ENCODE results near the gene KIAA0513.

Gene KIAA0513, protein sequence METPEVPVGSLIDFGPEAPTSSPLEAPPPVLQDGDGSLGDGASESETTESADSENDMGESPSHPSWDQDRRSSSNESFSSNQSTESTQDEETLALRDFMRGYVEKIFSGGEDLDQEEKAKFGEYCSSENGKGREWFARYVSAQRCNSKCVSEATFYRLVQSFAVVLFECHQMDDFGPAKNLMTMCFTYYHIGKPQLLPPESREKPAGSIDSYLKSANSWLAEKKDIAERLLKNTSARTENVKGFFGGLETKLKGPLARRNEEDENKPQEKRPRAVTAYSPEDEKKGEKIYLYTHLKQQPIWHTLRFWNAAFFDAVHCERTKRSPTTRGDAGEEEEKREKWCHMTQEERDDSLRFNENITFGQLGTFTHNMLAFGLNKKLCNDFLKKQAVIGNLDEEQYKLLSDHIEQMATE

DNA sequence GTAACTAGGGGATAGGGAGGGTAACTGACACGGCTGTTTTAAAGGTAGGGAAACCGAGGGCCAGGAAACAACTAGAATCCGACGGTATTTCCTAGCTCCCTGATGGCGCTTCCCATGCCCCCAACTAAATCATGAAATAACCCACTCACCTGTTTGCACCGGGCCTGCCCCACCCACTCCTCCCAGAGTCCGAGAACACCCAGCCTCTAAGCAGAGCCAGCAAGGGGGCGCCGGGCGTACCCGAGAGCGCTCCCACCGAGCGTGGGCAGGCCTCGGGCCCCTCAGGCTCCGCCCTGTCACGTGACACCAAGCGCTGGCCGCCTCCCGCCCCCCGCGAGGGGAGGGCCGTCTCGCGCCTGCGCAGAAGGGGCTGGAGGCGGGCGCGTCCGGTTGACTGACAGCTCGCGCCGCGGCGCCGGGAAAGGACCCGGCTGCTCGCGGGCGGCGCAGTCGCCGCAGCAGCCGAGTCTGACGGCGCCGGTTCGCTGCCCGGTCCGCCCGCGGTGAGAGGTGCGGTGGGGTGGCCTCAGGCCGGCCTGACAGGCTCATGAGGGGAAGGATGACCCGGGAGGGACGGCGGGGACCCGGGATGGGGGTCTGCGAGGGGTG lies at the start of gene KIAA0513:
Gene KIAA0513 (plus strand): TSS at position 447 of the 609 bp plus-strand sequence. CDS start 39,277 bp downstream, outside the sequence.
- in situ Hi-C loops (cut with MboI; ENCODE audit: low sequenced_read_pairs), result no loop called here

DNA sequence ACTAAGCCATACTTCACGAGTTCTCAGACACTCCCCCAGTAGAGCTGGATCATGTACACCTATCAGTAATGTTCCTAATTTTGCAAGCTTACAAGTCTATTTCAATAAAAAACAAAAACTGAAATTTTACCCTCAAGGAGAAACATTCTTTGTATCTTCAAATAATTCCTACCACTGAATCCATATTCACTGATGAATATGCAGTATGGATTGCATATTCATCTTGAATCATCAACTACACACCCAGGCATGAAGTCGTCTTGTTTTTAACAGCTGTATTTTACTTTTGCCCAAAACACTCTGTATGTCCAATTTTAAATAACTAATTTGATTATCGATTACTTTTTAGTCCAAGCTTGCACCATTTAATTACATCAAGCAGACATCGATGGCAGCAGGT lies 48.1 kb upstream of the KIAA0513 start:
- in situ Hi-C loops (cut with MboI; ENCODE audit: low sequenced_read_pairs), result no loop called here

DNA sequence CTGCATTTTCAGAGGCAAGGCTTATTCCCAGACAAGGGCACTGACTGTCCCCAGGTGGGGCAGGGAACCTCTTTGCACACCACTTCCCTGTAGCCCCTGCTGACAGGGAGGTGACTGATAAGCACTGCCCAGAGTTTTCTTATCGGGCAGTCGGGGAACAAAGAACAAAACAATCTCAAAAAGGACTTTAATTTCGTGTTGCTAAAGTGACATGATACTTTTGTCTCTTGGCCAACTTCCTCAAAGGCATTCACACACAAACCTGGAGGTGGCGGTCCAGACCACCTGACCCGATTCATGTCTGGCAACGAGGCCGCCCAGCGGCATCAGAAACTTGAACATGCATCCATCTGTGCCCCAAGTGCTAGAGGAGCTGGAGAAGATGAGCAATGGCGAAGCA lies 45.2 kb upstream of the KIAA0513 start:
- in situ Hi-C loops (cut with MboI; ENCODE audit: low sequenced_read_pairs), result no loop called here

DNA sequence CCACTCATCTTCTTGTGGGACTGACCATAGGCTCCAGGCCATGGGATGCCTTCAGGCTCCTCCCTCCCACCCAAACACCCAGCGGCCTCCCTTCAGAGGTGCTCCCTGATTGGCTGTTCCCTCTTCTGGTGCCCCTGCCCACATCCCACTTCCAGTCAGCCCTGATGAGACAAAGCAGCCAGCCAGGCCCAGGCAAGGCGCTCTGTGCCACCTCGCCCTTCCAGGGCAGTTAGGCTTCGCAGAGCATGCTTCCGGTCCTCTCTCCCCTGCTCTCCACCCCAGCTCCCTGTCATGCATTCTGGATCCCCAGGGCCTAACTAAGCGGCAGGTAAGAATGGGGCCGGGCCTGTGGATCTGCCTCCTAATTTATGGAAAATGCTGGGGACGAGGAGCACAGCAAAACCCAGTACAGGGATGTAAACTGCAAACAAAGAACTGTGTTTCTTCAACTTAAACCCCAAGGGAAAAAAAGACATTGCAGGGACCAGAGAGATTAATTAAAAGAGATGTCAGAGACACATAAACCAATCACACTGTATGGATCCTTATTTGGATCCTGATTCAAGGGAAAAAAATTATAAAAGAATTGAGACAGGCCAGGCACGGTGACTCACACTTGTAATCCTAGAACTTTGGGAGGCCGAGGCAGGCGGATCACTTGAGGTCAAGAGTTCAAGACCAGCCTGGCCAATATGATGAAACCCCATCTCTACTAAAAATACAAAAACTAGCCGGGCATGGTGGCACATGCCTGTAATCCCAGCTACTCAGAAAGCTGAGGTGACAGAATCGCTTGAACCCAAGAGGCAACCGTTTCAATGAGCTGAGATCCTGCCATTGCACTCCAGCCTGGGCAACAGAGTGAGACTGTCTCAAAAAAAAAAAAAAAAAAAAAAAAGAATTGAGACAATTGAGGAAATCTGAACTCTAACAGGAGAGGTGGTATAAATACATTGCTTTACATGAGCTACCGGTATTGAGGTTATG lies 42.2 kb upstream of the KIAA0513 start:
- in situ Hi-C loops (cut with MboI; ENCODE audit: low sequenced_read_pairs), result no loop called here

DNA sequence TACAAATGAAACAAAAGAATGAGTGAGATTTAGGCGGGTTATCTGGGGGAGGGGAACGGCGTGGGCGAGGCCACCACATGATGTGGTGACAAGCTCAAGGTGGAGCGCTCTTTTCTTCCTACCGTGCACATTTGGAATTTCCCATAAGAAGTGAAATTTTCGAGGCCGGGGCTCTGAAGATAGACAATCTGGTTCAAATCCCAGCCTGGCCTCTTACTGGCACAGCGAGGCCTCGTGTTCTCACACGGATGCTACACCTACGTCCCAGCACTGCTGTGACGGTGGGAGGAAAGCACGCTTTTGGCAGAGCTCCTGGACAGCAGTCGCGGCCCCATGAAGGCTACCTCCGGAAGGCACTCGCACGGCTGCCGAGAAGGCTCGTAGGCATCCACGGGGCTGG lies 41.5 kb upstream of the KIAA0513 start:
- in situ Hi-C loops (cut with MboI; ENCODE audit: low sequenced_read_pairs), result no loop called here

DNA sequence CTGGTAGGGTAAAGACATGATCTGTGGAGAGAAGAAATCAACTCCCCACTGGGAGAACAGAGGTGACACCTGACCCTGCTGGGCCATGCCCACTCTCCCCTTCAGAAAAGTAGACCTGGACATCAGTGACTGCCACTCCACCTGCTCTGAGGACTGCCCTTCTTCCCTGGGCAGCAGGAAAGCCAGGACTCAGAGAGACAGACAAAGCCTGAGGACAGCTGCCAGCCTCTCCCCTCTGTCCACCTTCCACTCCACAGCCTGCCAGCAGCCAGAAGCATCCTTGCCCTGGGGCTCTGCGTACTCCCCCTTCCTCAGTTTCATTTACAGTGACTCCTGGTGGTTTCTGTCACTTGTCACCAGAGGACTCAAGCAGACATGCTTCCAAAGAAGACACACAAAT lies 40.7 kb upstream of the KIAA0513 start:
- in situ Hi-C loops (cut with MboI; ENCODE audit: low sequenced_read_pairs), result no loop called here

DNA sequence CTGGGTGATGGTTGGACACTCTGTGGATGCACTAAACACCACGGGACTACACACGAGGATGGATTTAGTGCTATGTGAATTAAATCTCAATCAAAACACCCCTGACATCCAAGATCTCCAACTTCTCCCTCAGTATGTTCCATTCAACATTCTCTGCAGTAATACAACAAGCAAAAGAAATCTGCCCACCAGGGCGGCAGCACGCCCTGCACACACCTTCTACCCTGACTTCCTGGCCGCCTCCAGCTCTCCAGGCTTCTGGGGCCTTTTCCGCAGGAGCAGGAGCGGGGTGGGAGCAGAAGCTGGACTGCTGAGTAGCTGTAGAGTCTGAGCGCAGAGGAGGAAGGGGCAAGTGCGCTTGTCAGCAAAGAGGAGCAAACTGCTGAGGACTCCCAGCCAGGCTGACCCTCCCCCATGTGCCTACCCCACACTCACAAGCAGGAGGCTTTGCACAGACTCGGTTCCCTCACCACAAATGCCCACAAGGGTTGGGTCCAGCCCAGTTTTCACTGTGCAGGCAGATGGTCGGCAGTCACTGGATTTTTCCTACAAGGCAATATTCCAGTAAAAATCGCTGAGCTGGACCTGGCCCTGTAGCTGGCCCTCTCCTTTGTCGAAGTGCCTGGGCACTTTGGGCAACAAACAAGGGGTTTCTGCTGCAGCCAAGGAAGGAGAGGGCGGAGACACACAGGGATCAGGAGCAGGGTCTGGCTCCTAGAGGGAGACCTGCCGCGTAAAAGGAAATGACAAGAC lies 39.1 kb upstream of the KIAA0513 start:
- in situ Hi-C loops (cut with MboI; ENCODE audit: low sequenced_read_pairs), result no loop called here

DNA sequence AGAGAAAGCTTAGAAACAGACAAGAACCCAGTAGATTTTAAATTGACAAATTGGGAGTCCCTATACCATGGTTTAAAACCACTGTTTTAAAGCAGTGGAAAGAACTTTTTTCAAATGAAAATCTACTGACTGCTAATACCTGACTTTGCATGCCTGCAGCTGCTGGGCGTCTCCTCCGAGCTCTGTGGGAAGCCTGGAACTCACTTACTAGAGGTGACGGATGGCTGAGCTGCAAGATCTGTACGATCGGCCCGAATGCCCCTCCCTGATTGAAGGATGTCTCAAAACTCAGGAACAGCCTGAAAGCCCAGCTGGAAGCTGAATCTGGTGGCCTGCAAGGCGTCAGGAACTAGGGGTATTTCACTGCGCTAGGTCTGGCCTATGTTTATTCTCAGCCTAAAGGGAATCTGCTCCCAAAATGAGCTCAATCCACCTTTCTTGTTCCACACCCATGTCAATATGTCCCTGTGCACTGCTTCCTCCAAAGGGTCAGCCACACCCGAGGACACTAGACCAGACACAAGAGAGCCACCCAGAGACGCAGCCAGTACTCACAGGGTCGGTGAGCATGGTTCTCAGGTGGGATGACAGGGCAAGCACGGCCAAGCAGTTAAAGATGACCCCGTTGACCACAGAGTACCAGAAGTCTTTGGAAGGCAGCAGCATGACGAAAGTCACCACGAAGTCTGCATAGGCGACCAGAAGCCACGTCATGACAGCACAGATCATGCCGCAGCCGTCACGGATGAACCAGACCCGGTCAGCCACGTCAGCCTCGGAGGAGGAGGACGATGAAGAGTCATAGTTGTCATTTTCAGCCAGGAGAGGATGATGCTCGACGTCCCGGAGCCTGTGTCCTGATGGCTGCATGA lies 37.6 kb upstream of the KIAA0513 start:
- in situ Hi-C loops (cut with MboI; ENCODE audit: low sequenced_read_pairs), result no loop called here

DNA sequence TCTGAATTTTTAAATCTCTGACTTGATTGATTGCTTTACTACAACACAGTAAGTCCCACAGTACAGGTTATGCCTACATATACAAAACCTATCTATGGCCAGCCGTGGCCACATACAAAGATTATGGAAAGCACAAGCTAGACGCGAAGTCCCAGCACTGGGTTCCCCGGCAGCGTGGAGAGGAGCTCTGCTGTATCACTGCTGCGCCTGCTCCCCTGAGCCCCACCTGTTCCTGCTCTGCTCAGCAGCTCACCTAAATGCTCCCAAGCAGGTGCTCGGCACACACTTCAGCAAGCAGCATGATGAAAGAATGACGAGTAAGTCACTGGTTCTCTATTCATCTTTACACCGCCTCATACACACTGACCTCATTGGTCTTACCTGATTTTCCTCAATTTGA lies 36.8 kb upstream of the KIAA0513 start:
- in situ Hi-C loops (cut with MboI; ENCODE audit: low sequenced_read_pairs), result no loop called here

DNA sequence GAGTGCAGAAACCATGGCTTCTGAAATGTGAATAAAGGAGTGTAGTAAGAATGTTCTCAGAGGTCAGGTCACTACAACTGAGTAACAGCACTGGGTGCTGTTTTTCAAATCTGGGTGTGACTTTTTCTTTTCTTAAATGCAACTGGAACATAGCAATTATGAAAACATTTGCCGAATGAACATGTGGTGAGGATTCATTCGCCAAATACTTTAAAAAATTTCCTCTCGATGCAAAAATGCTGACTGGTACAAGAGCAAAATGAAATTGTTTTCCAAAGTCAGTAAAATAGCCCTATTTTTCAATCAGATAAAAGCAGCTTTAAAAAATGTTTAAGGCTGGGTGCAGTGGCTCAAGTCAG lies 34.9 kb upstream of the KIAA0513 start:
- in situ Hi-C loops (cut with MboI; ENCODE audit: low sequenced_read_pairs), result no loop called here

DNA sequence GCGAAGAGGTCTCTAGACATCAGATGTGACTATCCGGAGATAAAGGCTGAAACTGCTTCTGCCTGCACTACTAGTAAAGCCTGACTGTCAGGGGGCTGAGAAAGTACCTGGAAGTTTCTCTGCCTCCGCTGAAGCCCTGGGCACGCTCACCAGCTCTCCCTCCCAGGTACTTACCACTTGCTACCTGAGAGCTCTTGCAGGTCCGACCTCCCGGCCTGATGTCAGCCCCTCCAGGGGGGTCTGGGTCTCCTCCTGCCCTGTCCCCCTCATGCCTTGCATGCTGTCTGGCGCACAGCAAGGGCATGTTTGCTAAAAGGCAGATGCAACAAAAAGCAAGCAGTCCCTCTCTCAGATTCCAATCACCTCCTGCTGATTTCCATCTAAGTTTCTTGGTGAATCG lies 33.7 kb upstream of the KIAA0513 start:
- in situ Hi-C loops (cut with MboI; ENCODE audit: low sequenced_read_pairs), result no loop called here

DNA sequence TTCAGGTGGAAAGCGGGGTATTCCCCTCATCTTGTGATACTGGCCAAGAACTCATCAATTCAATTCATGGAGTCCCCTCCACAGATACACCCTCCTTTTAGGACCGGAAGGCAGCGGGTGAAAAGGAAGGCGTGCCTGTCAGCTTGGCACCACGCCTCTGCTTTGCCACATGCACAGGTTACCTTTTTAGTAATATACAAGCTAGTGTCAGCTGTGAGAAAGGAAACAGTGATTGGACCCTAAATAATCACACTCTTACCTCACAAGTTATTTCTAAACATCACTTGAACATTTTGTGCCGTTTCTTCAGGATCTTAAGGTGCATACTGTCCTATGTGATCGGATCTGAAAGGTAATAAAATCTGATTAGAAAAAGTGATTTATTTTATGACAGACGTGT lies 31.9 kb upstream of the KIAA0513 start:
- in situ Hi-C loops (cut with MboI; ENCODE audit: low sequenced_read_pairs), result no loop called here

DNA sequence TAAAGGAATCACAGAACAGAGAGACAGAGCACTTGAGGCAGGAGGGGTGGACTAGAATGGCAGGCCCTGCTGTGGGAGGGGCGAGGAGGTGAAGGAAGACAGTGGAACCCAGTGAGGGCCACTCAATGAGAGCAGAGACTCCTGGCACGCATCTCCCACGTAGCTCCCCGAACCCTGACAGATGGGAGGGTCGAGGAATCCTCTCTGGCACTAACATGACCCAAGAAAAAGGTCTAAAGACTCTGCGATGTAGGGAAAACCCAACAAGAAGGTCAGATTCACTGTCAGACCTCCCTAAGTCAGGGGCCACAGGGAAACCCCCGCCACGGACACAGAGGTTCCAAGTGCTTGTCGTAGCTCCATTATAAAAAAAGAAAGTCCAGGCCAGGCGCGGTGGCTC lies 31.2 kb upstream of the KIAA0513 start:
- in situ Hi-C loops (cut with MboI; ENCODE audit: low sequenced_read_pairs), result no loop called here

DNA sequence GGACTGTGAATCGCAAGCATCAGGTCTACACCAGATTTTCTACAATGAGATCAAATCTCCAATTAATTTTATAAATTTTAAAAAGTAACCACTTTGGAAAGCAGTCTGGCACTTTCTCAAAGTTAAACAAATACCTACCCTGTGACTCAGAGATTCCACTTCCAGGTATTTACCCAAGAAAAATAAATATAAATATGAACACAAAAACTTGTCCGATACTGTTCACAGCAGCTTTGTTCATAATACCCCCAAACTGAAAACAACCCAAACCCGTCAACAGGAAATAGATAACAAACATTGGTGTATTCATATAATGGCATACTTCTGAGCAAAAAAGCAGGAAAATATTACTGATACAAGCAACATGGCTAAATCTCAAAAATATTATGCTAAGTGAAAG lies 28.4 kb upstream of the KIAA0513 start:
- in situ Hi-C loops (cut with MboI; ENCODE audit: low sequenced_read_pairs), result no loop called here

DNA sequence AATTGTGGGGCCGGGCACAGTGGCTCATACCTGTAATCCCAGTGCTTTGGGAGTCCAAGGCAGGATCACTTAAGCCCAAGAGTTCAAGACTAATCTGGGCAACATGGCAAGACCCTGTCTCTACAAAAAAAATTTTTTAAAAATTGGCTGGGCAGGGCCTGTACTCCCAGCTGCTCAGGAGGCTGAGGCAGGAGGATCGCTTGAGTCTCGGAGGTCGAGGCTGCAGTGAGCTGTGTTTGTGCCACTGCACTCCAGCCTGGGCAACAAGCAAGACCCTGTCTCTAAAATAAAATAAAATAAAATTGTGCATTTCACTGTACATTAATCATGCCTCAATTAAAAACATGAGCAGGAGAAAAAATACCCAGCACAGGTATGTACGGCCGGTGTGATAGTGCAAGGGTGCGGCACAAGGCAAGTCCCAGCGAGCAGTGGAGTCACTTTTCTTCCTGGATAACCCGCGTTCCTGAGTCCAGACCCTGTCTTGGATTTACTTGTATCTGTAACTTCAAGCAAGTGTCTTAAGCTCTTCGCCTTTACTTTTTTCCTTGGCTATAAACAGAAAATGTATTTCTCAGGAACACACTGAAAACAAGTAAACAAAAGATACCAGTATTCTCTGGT lies 27.6 kb upstream of the KIAA0513 start:
- in situ Hi-C loops (cut with MboI; ENCODE audit: low sequenced_read_pairs), result no loop called here

DNA sequence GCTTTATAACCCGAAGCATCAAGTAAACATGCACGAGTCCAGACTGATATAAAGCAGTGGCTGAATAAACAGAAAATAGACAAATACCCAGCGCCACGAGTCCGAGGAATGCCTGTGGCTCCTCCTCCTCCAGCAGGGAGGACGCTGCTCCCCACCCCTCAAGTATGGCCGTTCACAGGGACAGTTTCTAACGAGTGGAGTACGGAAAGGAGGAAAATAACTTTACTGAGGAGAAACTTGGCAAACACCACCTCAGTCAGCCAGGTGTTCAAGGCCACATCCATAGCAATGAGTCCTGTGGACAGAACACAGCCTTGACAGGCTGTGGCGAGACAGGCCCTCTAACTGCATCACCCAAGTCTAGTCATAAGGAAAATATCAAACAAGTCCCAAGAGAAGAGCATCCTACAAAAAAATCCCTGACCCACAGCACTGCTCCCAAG lies 25.5 kb upstream of the KIAA0513 start:
- in situ Hi-C loops (cut with MboI; ENCODE audit: low sequenced_read_pairs), result no loop called here

DNA sequence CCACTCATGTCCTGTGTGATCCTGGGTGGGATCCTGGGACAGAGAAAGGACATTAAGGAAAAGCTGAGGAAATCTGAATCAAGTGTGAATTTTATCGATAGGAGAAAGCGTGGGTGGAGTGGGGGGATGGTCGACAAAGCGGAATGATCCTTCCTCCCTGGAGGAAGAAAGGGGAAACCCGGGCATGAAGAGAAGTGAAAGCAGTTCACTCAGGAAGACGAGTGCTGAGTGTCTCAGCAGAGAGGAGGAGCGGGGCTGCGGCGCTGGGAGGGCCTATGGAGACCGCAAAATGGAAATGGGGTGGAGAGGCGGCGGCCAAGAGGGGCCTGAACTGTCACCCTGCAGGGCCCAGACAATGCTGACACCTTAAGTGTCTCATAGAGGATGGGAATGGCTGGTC lies 25.0 kb upstream of the KIAA0513 start:
- in situ Hi-C loops (cut with MboI; ENCODE audit: low sequenced_read_pairs), result no loop called here

DNA sequence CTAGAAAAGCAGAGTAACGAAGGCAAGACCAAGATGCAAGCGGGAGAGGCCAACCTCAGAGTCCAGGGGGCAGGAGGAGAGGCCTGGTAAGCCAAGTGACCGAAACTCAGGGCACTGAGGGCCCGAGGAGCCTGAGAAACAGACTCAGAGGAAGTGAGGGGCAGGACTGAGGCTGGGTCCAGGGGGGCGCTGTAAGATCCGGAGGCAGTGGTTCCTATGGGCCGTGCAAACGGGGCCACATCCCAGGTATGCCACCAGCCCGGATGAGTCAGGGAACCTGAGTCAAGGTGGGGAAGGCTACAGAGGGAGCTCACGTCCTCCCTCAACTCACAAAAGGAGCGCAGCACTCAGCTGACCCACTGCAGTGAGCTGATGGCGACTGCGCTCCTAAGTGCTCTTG lies 24.5 kb upstream of the KIAA0513 start:
- in situ Hi-C loops (cut with MboI; ENCODE audit: low sequenced_read_pairs), result no loop called here

Data from HL-60/S4 treated with phorbol 12-myristate 13-acetate at 8.2 ng/mL for 4 days and 3 days (cell line).